ENCODE results near the gene PAK1.
"Not testable (repeated sequence)": the region's sequence is repeated elsewhere in the genome, so short reads cannot be mapped to it uniquely, and the experiment has no call there.

PAK1 gene

DNA sequence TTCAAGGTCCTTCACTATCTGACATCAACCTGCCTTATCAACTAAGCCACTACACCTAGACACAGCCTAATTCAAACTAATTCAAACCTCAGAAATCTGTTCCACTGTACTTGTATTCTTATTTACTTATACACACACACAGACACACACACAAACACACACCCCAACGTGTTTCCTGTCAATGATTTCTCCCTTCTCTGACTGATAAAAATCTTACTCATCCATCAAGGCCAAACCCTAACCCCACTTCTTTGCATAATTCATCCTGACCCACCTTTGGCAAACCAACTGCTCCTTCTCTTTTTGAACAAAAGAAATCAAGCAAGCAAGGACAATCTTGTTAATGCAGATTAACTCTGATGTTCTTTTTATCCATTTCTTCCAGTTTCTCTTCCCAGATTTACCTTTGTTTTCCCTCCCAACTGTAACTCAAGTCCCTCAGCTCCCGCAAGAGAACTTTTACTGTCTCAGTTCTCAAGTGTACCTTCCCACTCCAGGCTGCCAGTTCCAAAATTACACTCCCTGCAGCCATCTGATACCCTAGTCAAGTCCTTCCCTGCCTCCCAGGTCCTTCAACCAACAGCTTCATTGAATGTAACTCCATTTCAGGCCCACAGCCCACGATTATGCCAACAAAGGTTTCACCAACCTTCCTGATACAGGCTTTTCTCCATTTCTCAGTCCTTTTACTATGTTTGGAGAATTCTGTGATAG, 78.3 kb downstream of the PAK1 start:
- H3K4me3 Mint-ChIP-seq = no peak overlapping the region
- no peak for ATAC-seq

DNA sequence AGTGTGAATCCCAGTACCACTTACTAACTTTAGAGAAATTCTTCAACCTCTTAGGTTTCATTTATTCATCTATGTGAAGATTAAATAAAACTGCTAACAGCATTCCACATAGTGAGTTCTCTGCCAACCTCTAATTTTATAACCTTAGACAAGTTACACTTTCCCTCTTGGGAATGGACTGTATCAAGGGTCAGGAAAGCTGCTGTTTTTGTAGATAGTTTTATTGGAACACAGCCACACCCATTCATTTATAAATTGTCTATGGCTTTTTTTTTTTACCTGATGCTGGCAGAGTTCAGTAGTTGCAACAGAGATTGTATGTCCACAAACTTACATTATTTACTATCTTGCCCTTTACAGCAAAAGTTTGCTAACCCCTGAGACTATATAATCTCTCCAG, 81.1 kb downstream of the PAK1 start:
- Mint-ChIP-seq H3K27me3 (no peaks in the 10 kb centered on the region), H3K4me1 (no peaks in the 10 kb centered on the region), H3K4me3 (no peak overlapping the region), H3K27ac (no peak overlapping the region), H3K36me3 (ENCODE audit: low read depth) (peaks cover 12% of the 10 kb centered on the region), H3K9me3 (no peaks in the 10 kb centered on the region)
- DNase-seq (no peak), ATAC-seq (no peak)

More for the DNA sequence above, 78.3 kb downstream of the PAK1 start:
- DNase-seq = no peak
- no peaks in the 10 kb centered on the region for H3K27me3 Mint-ChIP-seq
- H3K4me1 Mint-ChIP-seq = peaks cover 2% of the 10 kb centered on the region
- H3K9me3 Mint-ChIP-seq = no peaks in the 10 kb centered on the region
- H3K27ac Mint-ChIP-seq = no peak overlapping the region
- H3K36me3 Mint-ChIP-seq (ENCODE audit: low read depth) = peaks cover 15% of the 10 kb centered on the region

- H3K4me1 Mint-ChIP-seq = no peaks in the 10 kb centered on the region
- no peaks in the 10 kb centered on the region for H3K9me3 Mint-ChIP-seq
- DNase-seq = no peak
- no peaks in the 10 kb centered on the region for H3K27me3 Mint-ChIP-seq
- no peak overlapping the region for H3K27ac Mint-ChIP-seq
- ATAC-seq = no peak
- H3K36me3 Mint-ChIP-seq (ENCODE audit: low read depth) = peaks cover 12% of the 10 kb centered on the region
- H3K4me3 Mint-ChIP-seq = no peak overlapping the region
Measured at GRCh38 chr11:77387701-77388100, 86.2 kb downstream of the PAK1 start.

DNA sequence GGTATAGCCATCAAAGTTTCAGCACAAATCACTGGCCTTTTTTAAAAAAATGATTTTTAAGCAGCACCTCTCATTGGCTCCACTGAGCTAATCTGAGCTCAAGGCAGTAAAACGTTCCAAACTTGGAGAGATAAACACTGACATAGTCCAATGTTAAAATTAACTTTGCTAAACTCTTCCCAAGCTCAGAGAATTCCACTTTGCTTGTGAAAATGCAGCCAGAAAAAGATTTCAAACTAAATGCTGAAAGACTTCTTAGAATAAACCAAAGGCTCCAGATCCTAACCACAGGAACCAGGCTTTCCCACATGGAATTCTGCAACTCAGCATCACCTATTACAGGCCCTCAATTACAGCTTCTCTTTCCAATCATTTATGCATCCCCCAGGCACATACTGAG, 87.7 kb downstream of the PAK1 start:
- H3K27ac Mint-ChIP-seq = no peak overlapping the region
- no peak for DNase-seq
- ATAC-seq = no peak
- no peaks in the 10 kb centered on the region for H3K9me3 Mint-ChIP-seq
- H3K36me3 Mint-ChIP-seq (ENCODE audit: low read depth) = peaks cover 10% of the 10 kb centered on the region
- no peaks in the 10 kb centered on the region for H3K27me3 Mint-ChIP-seq
- no peaks in the 10 kb centered on the region for H3K4me1 Mint-ChIP-seq
- H3K4me3 Mint-ChIP-seq = no peak overlapping the region

DNA sequence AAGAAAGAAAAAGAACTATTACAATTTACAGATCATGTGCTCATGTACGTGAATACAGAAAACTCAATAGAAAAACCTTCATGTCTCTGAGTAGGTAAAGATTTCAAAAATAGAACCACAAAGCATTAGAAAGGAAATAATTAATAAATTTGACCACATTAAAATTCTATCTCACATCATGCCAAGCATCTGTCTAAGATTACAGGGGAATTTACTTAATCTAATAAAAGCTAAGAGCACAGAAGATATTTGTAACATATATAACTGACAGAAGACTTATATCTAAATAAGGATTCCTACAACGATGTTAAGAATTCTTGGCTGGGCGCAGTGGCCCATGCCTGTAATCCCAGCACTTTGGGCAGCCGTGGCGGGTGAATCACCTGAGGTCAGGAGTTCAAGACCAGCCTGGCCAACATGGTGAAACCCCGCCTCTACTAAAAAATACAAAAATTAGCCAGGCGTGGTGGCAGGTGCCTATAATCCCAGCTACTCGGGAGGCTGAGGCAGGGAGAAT, 88.6 kb downstream of the PAK1 start:
- not testable (repeated sequence) for H3K9me3 Mint-ChIP-seq; H3K36me3 Mint-ChIP-seq (ENCODE audit: low read depth); DNase-seq

GRCh38 chr11:77384571-77384970, 89.3 kb downstream of the PAK1 start:
- H3K4me1 Mint-ChIP-seq = peaks cover 2% of the 10 kb centered on the region
- H3K36me3 Mint-ChIP-seq (ENCODE audit: low read depth) = peaks cover 8% of the 10 kb centered on the region
- DNase-seq = no peak
- no peak for ATAC-seq
- H3K27me3 Mint-ChIP-seq = no peaks in the 10 kb centered on the region
- H3K27ac Mint-ChIP-seq = no peak overlapping the region
- no peak overlapping the region for H3K4me3 Mint-ChIP-seq
- no peaks in the 10 kb centered on the region for H3K9me3 Mint-ChIP-seq

More for the DNA sequence above, 88.6 kb downstream of the PAK1 start:
- not testable (repeated sequence) for H3K4me1 Mint-ChIP-seq, H3K27me3 Mint-ChIP-seq, ATAC-seq, H3K27ac Mint-ChIP-seq, H3K4me3 Mint-ChIP-seq

DNA sequence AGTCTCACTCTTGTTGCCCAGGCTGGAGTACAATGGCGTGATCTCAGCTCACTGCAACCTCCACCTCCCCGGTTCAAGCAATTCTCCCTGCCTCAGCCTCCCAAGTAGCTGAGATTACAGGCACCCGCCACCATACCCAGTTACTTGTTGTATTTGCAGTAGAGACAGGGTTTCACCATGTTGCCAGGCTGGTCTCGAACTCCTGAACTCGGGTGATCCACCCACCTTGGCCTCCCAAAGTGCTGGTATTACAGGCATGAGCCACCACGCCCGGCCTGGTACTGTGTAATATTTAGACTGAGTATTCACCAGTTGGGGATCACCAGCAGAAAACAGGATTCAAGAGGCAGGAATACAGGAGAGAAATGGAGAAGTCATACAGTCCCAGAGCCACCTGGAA, 90.5 kb downstream of the PAK1 start:
- not testable (repeated sequence) for H3K27ac Mint-ChIP-seq, ATAC-seq, H3K27me3 Mint-ChIP-seq, H3K4me1 Mint-ChIP-seq, DNase-seq, H3K9me3 Mint-ChIP-seq, H3K4me3 Mint-ChIP-seq
- H3K36me3 Mint-ChIP-seq (ENCODE audit: low read depth) = peaks cover 11% of the 10 kb centered on the region

DNA sequence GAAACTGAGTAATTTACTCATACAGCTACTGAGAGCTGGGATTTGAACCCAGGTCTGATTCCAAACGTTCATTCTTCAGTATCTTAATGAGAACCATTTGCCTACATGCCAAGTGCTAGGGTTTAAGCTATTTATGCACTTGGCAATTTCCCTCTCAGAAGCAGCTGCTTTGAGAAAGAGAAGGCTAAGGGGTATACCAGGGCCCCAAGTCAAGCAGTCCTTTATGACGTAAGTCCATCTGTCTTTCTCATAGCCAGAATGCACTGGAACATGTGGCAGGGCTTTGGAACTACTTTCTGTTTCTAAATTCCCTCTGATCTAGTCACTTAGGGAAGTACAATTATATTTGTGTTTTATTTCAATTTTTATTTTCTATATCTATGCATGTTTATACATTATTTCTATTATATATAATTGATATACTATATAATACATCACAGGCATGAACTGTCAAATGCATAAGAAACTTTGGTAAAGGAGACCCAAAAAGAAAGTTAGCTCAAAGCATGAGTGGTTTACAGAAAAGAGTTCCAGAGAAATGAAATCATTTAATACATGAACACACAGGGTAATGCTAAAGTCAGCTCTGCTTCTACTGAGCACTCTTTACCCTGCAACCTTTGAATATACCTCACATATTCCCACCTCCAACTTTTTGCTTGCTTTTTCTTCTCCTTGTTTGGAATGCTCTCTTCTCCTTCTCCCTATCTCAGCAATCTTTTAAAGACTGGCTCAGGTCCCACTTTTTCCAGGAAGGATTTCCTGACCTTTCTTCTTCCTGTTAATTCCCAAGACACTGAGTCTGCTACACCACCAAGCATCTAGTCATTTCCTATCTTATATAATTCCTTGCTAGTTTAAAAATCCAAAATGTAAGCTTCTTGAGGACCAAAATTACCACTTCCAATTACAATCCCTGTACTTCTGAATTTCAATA, 91.9 kb downstream of the PAK1 start:
- ATAC-seq = no peak
- H3K27ac Mint-ChIP-seq = no peak overlapping the region
- H3K9me3 Mint-ChIP-seq = no peaks in the 10 kb centered on the region
- H3K27me3 Mint-ChIP-seq = no peaks in the 10 kb centered on the region
- H3K4me1 Mint-ChIP-seq = peaks cover 2% of the 10 kb centered on the region
- no peak for DNase-seq
- peaks cover 11% of the 10 kb centered on the region for H3K36me3 Mint-ChIP-seq (ENCODE audit: low read depth)
- no peak overlapping the region for H3K4me3 Mint-ChIP-seq

DNA sequence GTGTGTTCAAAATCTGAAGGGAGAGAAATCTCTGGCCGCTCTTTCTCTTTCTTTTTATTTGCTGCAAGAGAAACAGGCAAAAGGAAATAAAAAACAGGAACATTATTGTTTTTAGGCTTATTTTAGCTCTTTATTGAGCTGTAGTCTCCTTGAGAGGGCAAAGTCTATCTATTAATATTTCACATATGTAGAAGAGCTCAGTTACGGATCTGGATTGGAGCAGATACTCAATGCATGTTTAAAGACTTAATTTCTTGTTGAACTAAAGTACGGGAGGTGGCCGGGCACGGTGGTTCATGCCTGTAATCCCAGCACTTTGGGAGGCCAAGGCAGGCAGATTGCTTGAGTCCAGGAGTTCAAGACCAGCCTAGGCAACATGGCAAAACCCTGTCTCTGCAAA, 94.0 kb downstream of the PAK1 start:
- no peak overlapping the region for H3K4me3 Mint-ChIP-seq
- peaks cover 2% of the 10 kb centered on the region for H3K4me1 Mint-ChIP-seq
- H3K27me3 Mint-ChIP-seq = no peaks in the 10 kb centered on the region
- ATAC-seq (no peak), DNase-seq (no peak)
- H3K36me3 Mint-ChIP-seq (ENCODE audit: low read depth) = peaks cover 13% of the 10 kb centered on the region
- no peak overlapping the region for H3K27ac Mint-ChIP-seq
- no peaks in the 10 kb centered on the region for H3K9me3 Mint-ChIP-seq

DNA sequence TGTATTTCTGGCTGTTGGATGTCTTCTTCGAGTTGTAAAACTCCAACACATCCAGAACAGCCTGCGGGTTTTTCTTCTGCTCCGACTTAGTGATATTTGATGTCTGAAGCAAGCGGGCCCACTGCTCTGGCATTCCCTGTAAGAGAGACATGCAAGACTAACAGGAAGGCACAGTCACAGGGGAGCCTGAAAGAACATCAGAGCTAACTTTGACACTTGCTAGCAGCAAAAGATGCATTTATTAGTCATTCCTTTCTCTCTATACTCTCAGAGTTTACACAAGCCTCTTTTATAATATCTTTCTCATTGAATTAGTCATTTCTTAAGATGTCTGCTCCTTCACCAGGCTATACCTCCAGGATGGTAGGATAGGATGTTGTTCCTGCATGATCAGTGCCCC, 94.6 kb downstream of the PAK1 start:
- Mint-ChIP-seq H3K9me3 (no peaks in the 10 kb centered on the region), H3K27me3 (no peaks in the 10 kb centered on the region), H3K36me3 (ENCODE audit: low read depth) (peaks cover 13% of the 10 kb centered on the region), H3K4me1 (peaks cover 2% of the 10 kb centered on the region), H3K4me3 (no peak overlapping the region), H3K27ac (no peak overlapping the region)
- DNase-seq (no peak), ATAC-seq (no peak)

GRCh38 chr11:77377734-77378133, 96.2 kb downstream of the PAK1 start:
- H3K4me3 Mint-ChIP-seq = no peak overlapping the region
- no peaks in the 10 kb centered on the region for H3K27me3 Mint-ChIP-seq
- H3K9me3 Mint-ChIP-seq = no peaks in the 10 kb centered on the region
- peaks cover 2% of the 10 kb centered on the region for H3K4me1 Mint-ChIP-seq
- no peak overlapping the region for H3K27ac Mint-ChIP-seq
- DNase-seq = no peak
- no peak for ATAC-seq
- peaks cover 18% of the 10 kb centered on the region for H3K36me3 Mint-ChIP-seq (ENCODE audit: low read depth)

DNA sequence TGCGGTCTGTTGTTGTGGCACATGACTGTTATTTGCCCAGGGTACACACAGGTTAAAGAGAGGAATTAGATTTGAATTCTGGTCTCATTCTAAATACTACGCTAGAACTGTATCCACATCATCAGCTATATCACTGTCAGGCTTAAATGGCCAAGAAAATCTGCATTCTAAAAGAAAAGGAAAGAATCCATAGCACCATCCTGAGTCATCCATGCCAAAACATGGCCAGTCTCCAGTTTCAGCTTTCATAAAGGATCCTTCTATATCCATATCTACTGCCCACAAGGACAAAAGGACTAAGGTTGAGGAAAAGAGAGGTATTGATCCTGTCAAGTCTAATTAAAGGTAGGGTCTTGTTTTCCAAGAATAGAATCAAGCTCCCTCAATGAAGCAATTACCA, 98.8 kb downstream of the PAK1 start:
- Mint-ChIP-seq H3K4me3 (no peak overlapping the region), H3K36me3 (ENCODE audit: low read depth) (peaks cover 21% of the 10 kb centered on the region), H3K9me3 (no peaks in the 10 kb centered on the region), H3K4me1 (peaks cover 6% of the 10 kb centered on the region), H3K27me3 (no peaks in the 10 kb centered on the region), H3K27ac (no peak overlapping the region)
- ATAC-seq (no peak), DNase-seq (no peak)

DNA sequence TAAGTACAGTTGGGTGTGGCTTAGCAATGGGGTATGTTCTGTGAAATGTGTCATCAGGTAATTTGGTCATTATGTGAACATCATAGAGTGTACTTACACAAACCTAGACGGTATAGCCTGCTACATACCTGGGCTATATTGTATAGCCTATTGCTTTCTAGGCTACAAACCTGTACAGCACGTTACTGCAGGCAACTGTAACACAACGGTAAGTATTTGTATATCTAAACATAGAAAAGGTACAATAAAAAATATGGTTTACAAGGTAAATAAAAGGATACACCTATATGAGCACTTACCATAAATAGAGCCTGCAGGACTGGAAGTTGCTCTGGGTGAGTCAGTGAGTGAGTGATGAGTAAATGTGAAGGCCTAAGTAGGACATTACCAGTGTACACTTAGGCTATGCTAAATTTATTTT, 99.3 kb downstream of the PAK1 start:
- no peaks in the 10 kb centered on the region for H3K27me3 Mint-ChIP-seq
- no peak overlapping the region for H3K27ac Mint-ChIP-seq
- no peaks in the 10 kb centered on the region for H3K9me3 Mint-ChIP-seq
- no peak overlapping the region for H3K4me3 Mint-ChIP-seq
- peaks cover 10% of the 10 kb centered on the region for H3K4me1 Mint-ChIP-seq
- peaks cover 20% of the 10 kb centered on the region for H3K36me3 Mint-ChIP-seq (ENCODE audit: low read depth)
- ATAC-seq = no peak
- DNase-seq = no peak

- ATAC-seq = no peak
- Mint-ChIP-seq H3K9me3 (no peaks in the 10 kb centered on the region), H3K4me3 (no peak overlapping the region), H3K4me1 (peaks cover 10% of the 10 kb centered on the region), H3K27me3 (no peaks in the 10 kb centered on the region), H3K36me3 (ENCODE audit: low read depth) (peaks cover 15% of the 10 kb centered on the region), H3K27ac (no peak overlapping the region)
- no peak for DNase-seq
Measured at GRCh38 chr11:77374108-77374507, 99.8 kb downstream of the PAK1 start.

DNA sequence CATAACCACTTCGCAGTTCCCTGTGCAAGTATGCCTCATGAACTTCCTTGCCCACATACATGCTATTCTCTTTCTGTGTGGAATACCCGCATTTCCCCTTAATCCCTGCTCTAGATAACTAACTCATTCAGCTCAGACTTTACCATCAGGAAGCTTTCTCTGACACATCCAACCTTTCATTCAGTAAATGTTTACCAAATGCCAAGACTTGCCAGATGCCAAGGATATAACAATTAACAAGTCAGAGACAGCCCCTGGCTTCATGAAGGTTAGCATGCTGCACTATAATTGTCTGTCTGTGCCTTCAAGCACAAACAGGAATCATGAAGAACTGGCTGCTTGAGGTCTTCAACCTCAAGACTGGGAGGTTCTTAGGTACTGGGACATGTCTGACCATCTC, 101.2 kb downstream of the PAK1 start:
- Mint-ChIP-seq H3K4me3 (no peak overlapping the region), H3K9me3 (no peaks in the 10 kb centered on the region), H3K27ac (no peak overlapping the region), H3K36me3 (ENCODE audit: low read depth) (peaks cover 11% of the 10 kb centered on the region), H3K4me1 (peaks cover 10% of the 10 kb centered on the region), H3K27me3 (no peaks in the 10 kb centered on the region)
- DNase-seq = no peak
- no peak for ATAC-seq
